Measurements from ENCODE around the gene TCERG1L.

DNA sequence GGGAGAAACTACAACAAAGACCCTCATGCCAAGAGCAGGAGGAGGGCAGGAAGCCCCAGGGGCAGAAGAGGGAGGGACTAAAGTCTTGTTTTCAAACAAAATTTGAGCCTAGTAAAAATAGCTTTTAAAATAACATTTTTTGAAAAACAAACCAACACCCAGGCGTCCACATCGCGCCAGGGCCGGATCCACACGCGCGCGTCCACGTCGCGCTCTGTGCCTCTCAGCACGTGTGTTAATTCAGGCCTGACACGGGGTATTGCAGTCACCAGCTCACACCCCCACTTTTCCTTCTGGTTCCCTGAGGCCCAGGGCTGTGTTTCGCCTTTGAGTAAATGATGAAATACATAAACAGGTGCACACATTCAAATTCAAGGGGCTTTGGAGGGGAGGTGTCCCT is 196.2 kb downstream of the TCERG1L start:
- TF ChIP-seq, protein P1, sequence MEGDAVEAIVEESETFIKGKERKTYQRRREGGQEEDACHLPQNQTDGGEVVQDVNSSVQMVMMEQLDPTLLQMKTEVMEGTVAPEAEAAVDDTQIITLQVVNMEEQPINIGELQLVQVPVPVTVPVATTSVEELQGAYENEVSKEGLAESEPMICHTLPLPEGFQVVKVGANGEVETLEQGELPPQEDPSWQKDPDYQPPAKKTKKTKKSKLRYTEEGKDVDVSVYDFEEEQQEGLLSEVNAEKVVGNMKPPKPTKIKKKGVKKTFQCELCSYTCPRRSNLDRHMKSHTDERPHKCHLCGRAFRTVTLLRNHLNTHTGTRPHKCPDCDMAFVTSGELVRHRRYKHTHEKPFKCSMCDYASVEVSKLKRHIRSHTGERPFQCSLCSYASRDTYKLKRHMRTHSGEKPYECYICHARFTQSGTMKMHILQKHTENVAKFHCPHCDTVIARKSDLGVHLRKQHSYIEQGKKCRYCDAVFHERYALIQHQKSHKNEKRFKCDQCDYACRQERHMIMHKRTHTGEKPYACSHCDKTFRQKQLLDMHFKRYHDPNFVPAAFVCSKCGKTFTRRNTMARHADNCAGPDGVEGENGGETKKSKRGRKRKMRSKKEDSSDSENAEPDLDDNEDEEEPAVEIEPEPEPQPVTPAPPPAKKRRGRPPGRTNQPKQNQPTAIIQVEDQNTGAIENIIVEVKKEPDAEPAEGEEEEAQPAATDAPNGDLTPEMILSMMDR (IDR thresholded peaks at IDR 0.05), result no peak
- no peak for TF ChIP-seq POLR2A (IDR thresholded peaks at IDR 0.05)

Measured in Peyer's patch (tissue), 4 donors.